ENCODE measurements around the gene CEMIP. TPM values are rescaled to one million over a fixed set of nuclear protein-coding genes. Genes with fewer than 3 reads are reported as not detected.

The CEMIP gene
- total and polyA plus RNA-seq, 2 experiments from 2014 or later = 2.3 to 4.4 TPM

- no peaks in the 10 kb centered on the region for H3K27me3 ChIP-seq
- H3K9me3 ChIP-seq (ENCODE audit: low read depth) = no peaks in the 10 kb centered on the region
- H3K9me2 ChIP-seq (replicated peaks; ENCODE audit: insufficient read depth) = no peaks in the 10 kb centered on the region
- TF ChIP-seq EZH2phosphoT487 (IDR thresholded peaks at IDR 0.05; ENCODE audit: low read depth, severe bottlenecking, unreplicated experiment) (no peak), CTCF (IDR thresholded peaks at IDR 0.05; ENCODE audit: poor library complexity) (no peak), EZH2 (IDR thresholded peaks at IDR 0.05; ENCODE audit: borderline replicate concordance) (no peak)
- H3K27ac ChIP-seq = no peak overlapping the region
- no peak overlapping the region for H2AFZ ChIP-seq
- WGBS (ENCODE audit: low lambda C conversion rate, missing lambda C conversion rate) = 93% methylated on average over 4 of the region's 4 CpGs
- H4K20me1 ChIP-seq (ENCODE audit: insufficient read depth, poor library complexity, severe bottlenecking) = no peaks in the 10 kb centered on the region
- no peak overlapping the region for H3K4me2 ChIP-seq
- peaks cover 33% of the 10 kb centered on the region for H3K79me2 ChIP-seq
- H3K36me3 ChIP-seq (replicated peaks; ENCODE audit: insufficient read depth, low read depth) = no peaks in the 10 kb centered on the region
- no peaks in the 10 kb centered on the region for H3K4me1 ChIP-seq (ENCODE audit: insufficient read depth)
- no peak for DNase-seq (ENCODE audit: low spot score)
- no peak overlapping the region for H3K4me3 ChIP-seq
Measured at GRCh38 chr15:80750575-80750974, 28.6 kb upstream of the CEMIP start.

GRCh38 chr15:80752204-80752603 lies 27.0 kb upstream of the CEMIP start:
- Histone ChIP-seq H3K36me3 (replicated peaks; ENCODE audit: insufficient read depth, low read depth) (no peaks in the 10 kb centered on the region), H3K9me3 (ENCODE audit: low read depth) (no peaks in the 10 kb centered on the region), H3K79me2 (peaks cover 17% of the 10 kb centered on the region), H3K4me2 (no peak overlapping the region), H2AFZ (no peak overlapping the region), H3K4me1 (ENCODE audit: insufficient read depth) (no peaks in the 10 kb centered on the region), H4K20me1 (ENCODE audit: insufficient read depth, poor library complexity, severe bottlenecking) (no peaks in the 10 kb centered on the region), H3K9me2 (replicated peaks; ENCODE audit: insufficient read depth) (no peaks in the 10 kb centered on the region), H3K4me3 (no peak overlapping the region), H3K27me3 (no peaks in the 10 kb centered on the region), H3K27ac (no peak overlapping the region)
- WGBS (ENCODE audit: low lambda C conversion rate, missing lambda C conversion rate) = 51% methylated on average over 4 of the region's 4 CpGs
- no peak for DNase-seq (ENCODE audit: low spot score)
- TF ChIP-seq EZH2 (IDR thresholded peaks at IDR 0.05; ENCODE audit: borderline replicate concordance) = no peak
- no peak for TF ChIP-seq CTCF (IDR thresholded peaks at IDR 0.05; ENCODE audit: poor library complexity)
- no peak for TF ChIP-seq EZH2phosphoT487 (IDR thresholded peaks at IDR 0.05; ENCODE audit: low read depth, severe bottlenecking, unreplicated experiment)

GRCh38 chr15:80753161-80753560 lies 26.0 kb upstream of the CEMIP start:
- WGBS (ENCODE audit: low lambda C conversion rate, missing lambda C conversion rate) = 40% methylated on average over 2 of the region's 2 CpGs

More at GRCh38 chr15:80753161-80753560, 26.0 kb upstream of the CEMIP start:
- peaks cover 8% of the 10 kb centered on the region for H3K79me2 ChIP-seq
- H3K4me1 ChIP-seq (ENCODE audit: insufficient read depth) = no peaks in the 10 kb centered on the region
- no peaks in the 10 kb centered on the region for H4K20me1 ChIP-seq (ENCODE audit: insufficient read depth, poor library complexity, severe bottlenecking)
- H3K27ac ChIP-seq = no peak overlapping the region
- no peaks in the 10 kb centered on the region for H3K9me2 ChIP-seq (replicated peaks; ENCODE audit: insufficient read depth)
- no peaks in the 10 kb centered on the region for H3K9me3 ChIP-seq (ENCODE audit: low read depth)
- H3K4me3 ChIP-seq = no peak overlapping the region
- no peak overlapping the region for H3K4me2 ChIP-seq
- TF ChIP-seq EZH2phosphoT487 (IDR thresholded peaks at IDR 0.05; ENCODE audit: low read depth, severe bottlenecking, unreplicated experiment) = no peak
- no peak for TF ChIP-seq EZH2 (IDR thresholded peaks at IDR 0.05; ENCODE audit: borderline replicate concordance)
- TF ChIP-seq CTCF (IDR thresholded peaks at IDR 0.05; ENCODE audit: poor library complexity) = no peak
- no peaks in the 10 kb centered on the region for H3K27me3 ChIP-seq
- no peak overlapping the region for H2AFZ ChIP-seq
- no peaks in the 10 kb centered on the region for H3K36me3 ChIP-seq (replicated peaks; ENCODE audit: insufficient read depth, low read depth)
- no peak for DNase-seq (ENCODE audit: low spot score)
